ENCODE data around the gene MAP4K4. TPM values are rescaled to one million over a fixed set of nuclear protein-coding genes. Genes with fewer than 3 reads are reported as not detected.

The MAP4K4 gene
- total RNA-seq, 2 experiments from 2014 or later: 92.8 to 94.0 TPM

GRCh38 chr2:101698844-101699754, 1.6 kb downstream of the MAP4K4 start:
- Histone ChIP-seq H3K27me3 (ENCODE audit: control insufficient read depth in 1 of 2, insufficient read depth in 2 of 2, low read length in 2 of 2) (no peaks in the 10 kb centered on the region), H3K36me3 (ENCODE audit: insufficient read depth, low read length) (no peaks in the 10 kb centered on the region), H3K27ac (ENCODE audit: low read depth in 1 of 2, low read length in 2 of 2) (peak overlapping the region; percentile 53 to 86), H3K9me3 (ENCODE audit: control insufficient read depth in 1 of 2, insufficient read depth in 1 of 2, low read length in 2 of 2) (no peaks in the 10 kb centered on the region), H3K4me3 (ENCODE audit: low read length) (peak overlapping the region; percentile 84), H3K4me1 (ENCODE audit: insufficient read depth, low read length) (peaks cover 45% of the 10 kb centered on the region)
- Mint-ChIP-seq H3K27me3 (no peaks in the 10 kb centered on the region), H3K36me3 (ENCODE audit: low read depth) (peaks cover 14% of the 10 kb centered on the region), H3K4me3 (no peak overlapping the region), H3K4me1 (ENCODE audit: low read depth) (peaks cover 33% of the 10 kb centered on the region), H3K27ac (no peak overlapping the region), H3K9me3 (peaks cover 2% of the 10 kb centered on the region)
- DNase-seq: peak in 5 of 14 experiments; percentile 25 to 61 (median 60)
- peak; percentile 39 for ATAC-seq (ENCODE audit: poor library complexity)
- TF ChIP-seq CTCF (IDR thresholded peaks at IDR 0.05): no peak
- POLR2A ChIA-PET: interaction anchor here (0.7 to 6.0 kb wide), 16 partner anchors 10 to 338 kb away, joined by 3 to 81 read pairs (median 4); partner anchors contain the start of gene RFX8
- CTCF ChIA-PET: interaction anchor here (1.1 to 2.9 kb wide), 4 partner anchors 8 to 26 kb away, joined by 3 to 13 read pairs (median 5); no protein-coding TSS in a partner anchor
- intact Hi-C loops (cut with DNase I, micrococcal nuclease): loop anchor here (2.0 to 5.0 kb wide), 10 partner anchors 18 to 447 kb away; partner anchors contain the start of genes CNOT11 (in 1 of the 2) and RNF149 (in 1 of the 2)

DNA sequence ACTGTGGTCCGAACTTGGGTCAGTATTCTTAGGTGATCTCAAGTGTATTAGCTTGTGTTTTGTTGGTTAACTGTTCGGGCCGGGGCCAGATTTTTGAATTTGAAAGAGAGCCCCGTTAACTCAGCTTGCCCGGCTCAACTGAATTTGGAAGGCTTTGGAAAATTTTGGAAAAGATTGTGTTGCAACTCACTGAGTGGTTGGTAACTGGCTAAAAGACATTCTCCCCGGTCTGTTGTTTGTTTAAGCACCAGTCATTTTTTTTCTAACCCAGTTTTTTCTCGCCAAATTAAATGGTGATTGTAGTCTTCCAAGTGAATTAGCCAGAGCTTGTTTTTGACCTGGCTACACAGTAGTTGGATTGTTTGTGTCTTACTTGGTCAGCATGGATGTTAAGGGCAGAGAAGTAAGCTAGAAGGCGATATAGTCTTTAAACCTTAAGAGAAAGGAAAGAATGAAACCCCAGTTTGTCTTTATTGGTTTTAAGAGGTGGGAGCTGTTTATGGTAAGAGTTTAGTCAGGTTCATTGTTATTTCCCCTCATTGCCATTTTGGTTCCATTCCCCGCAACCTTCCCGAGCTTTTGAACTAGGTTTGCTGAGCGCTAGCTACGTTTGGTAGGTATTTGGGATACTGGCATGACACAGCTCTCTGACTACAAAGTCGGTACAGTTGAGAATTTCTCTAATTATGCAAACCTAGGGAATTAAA, 2.4 kb downstream of the MAP4K4 start:
- ChIA-PET POLR2A (interaction anchor here (0.7 to 6.0 kb wide), 12 partner anchors 10 to 339 kb away, joined by 3 to 81 read pairs (median 4); no protein-coding TSS in a partner anchor), CTCF (interaction anchor here (0.6 to 2.9 kb wide), 5 partner anchors 9 to 51 kb away, joined by 3 to 13 read pairs (median 4); no protein-coding TSS in a partner anchor)
- peaks cover 15% of the 10 kb centered on the region for H3K36me3 Mint-ChIP-seq (ENCODE audit: low read depth)
- no peaks in the 10 kb centered on the region for H3K36me3 ChIP-seq (ENCODE audit: insufficient read depth, low read length)
- H3K9me3 Mint-ChIP-seq: no peaks in the 10 kb centered on the region
- H3K27me3 ChIP-seq (ENCODE audit: control insufficient read depth in 1 of 2, insufficient read depth in 2 of 2, low read length in 2 of 2): no peaks in the 10 kb centered on the region
- peaks cover 51% of the 10 kb centered on the region for H3K4me1 ChIP-seq (ENCODE audit: insufficient read depth, low read length)
- peaks cover 37% of the 10 kb centered on the region for H3K4me1 Mint-ChIP-seq (ENCODE audit: low read depth)
- no peak overlapping the region for H3K4me3 Mint-ChIP-seq
- no peaks in the 10 kb centered on the region for H3K27me3 Mint-ChIP-seq
- peak overlapping the region; percentile 25 to 86 for H3K27ac ChIP-seq (ENCODE audit: low read depth in 1 of 2, low read length in 2 of 2)
- DNase-seq (no peak), ATAC-seq (ENCODE audit: poor library complexity) (no peak)
- peak overlapping the region; percentile 84 for H3K4me3 ChIP-seq (ENCODE audit: low read length)
- no peak overlapping the region for H3K27ac Mint-ChIP-seq
- TF ChIP-seq CTCF (IDR thresholded peaks at IDR 0.05): no peak
- no peaks in the 10 kb centered on the region for H3K9me3 ChIP-seq (ENCODE audit: control insufficient read depth in 1 of 2, insufficient read depth in 1 of 2, low read length in 2 of 2)
- intact Hi-C loops (cut with DNase I, micrococcal nuclease): loop anchor here (2.0 to 5.0 kb wide), 11 partner anchors 17 to 448 kb away; partner anchors contain the start of genes CNOT11 (in 1 of the 2) and RNF149 (in 1 of the 2)

GRCh38 chr2:101704046-101704466, 6.5 kb downstream of the MAP4K4 start:
- Mint-ChIP-seq H3K27ac (no peak overlapping the region), H3K4me3 (peak overlapping the region; percentile 89), H3K9me3 (no peaks in the 10 kb centered on the region), H3K4me1 (ENCODE audit: low read depth) (peaks cover 63% of the 10 kb centered on the region), H3K36me3 (ENCODE audit: low read depth) (peaks cover 9% of the 10 kb centered on the region), H3K27me3 (no peaks in the 10 kb centered on the region)
- H3K27me3 ChIP-seq (ENCODE audit: control insufficient read depth in 1 of 2, insufficient read depth in 2 of 2, low read length in 2 of 2): no peaks in the 10 kb centered on the region
- no peaks in the 10 kb centered on the region for H3K36me3 ChIP-seq (ENCODE audit: insufficient read depth, low read length)
- peak; percentile 36 for ATAC-seq (ENCODE audit: poor library complexity)
- peak overlapping the region; percentile 58 to 67 for H3K27ac ChIP-seq (ENCODE audit: low read depth in 1 of 2, low read length in 2 of 2)
- ChIA-PET POLR2A (interaction anchor here (1.0 to 3.9 kb wide), 7 partner anchors 15 to 397 kb away, joined by 3 to 64 read pairs (median 3); no protein-coding TSS in a partner anchor), CTCF (no interaction called here)
- peaks cover 70% of the 10 kb centered on the region for H3K4me1 ChIP-seq (ENCODE audit: insufficient read depth, low read length)
- peak in 5 of 14 experiments; percentile 23 to 61 (median 54) for DNase-seq
- no peak for TF ChIP-seq CTCF (IDR thresholded peaks at IDR 0.05)
- intact Hi-C loops (cut with DNase I, micrococcal nuclease): loop anchor here in 1 of 2 experiments (5.0 kb wide), 1 partner anchor 48 kb away; no protein-coding TSS in a partner anchor
- H3K9me3 ChIP-seq (ENCODE audit: control insufficient read depth in 1 of 2, insufficient read depth in 1 of 2, low read length in 2 of 2): no peaks in the 10 kb centered on the region
- peak overlapping the region; percentile 39 for H3K4me3 ChIP-seq (ENCODE audit: low read length)

All from CD4-positive, alpha-beta T cell (primary cell).